WTC11 (cell line): ENCODE results near the gene TMPRSS3. TPM values are rescaled to one million over a fixed set of nuclear protein-coding genes. Genes with fewer than 3 reads are reported as not detected.

ENCODE experiments used
- ATAC-seq: fragments of 200-7000 bp; cut with Tn5 transposase; 2 replicates; pipeline ENCODE4 v1.10.0; 2021; ENCODE audit warnings: mild to moderate bottlenecking, moderate library complexity
- CTCF ChIA-PET: fragments of 300-600 bp; sonication (Branson Sonifier 250); formaldehyde crosslinking; loops from one replicate; lab custom pipeline; 2021; ENCODE audit warnings: antibody characterized with exemption; lab: Charles Lee
- POLR2A ChIA-PET: fragments of 350-600 bp; sonication (Branson Sonifier 250); formaldehyde crosslinking; loops from one replicate; lab custom pipeline; 2021; ENCODE audit warnings: antibody characterized with exemption; lab: Charles Lee
- DNase-seq: peaks from one replicate; pipeline ENCODE4 v3.0.0; 2021; ENCODE audit warnings: low spot score
- H3K27ac Mint-ChIP-seq: 2 replicates; pipeline ENCODE4 v1.8.0; 2021; ENCODE audit warnings: mixed read lengths
- H3K27me3 Mint-ChIP-seq: 2 replicates; pipeline ENCODE4 v1.8.0; 2021; ENCODE audit warnings: low read depth, mild to moderate bottlenecking, moderate library complexity, mixed read lengths
- H3K36me3 Mint-ChIP-seq: 2 replicates; pipeline ENCODE4 v1.8.0; 2021; ENCODE audit warnings: mixed read lengths
- H3K4me1 Mint-ChIP-seq: 2 replicates; pipeline ENCODE4 v1.8.0; 2022; ENCODE audit warnings: mixed read lengths
- H3K4me3 Mint-ChIP-seq: 2 replicates; pipeline ENCODE4 v1.8.0; 2021; ENCODE audit warnings: mild to moderate bottlenecking, moderate library complexity, mixed read lengths
- H3K9me3 Mint-ChIP-seq: 2 replicates; pipeline ENCODE4 v1.8.0; 2021; ENCODE audit warnings: mixed read lengths
- CREB1 ChIP-seq: sonication (generic); formaldehyde crosslinking; IDR thresholded peaks from 2 replicates; pipeline ENCODE4 v1.8.0; 2023; ENCODE audit warnings: mild to moderate bottlenecking, missing genetic modification reagents
- CREM ChIP-seq: sonication (generic); formaldehyde crosslinking; IDR thresholded peaks from 2 replicates; pipeline ENCODE4 v1.8.1; 2022; ENCODE audit warnings: mild to moderate bottlenecking, missing genetic modification reagents, moderate library complexity
- NFE2L1 ChIP-seq: sonication (generic); formaldehyde crosslinking; IDR thresholded peaks from 2 replicates; pipeline ENCODE4 v1.8.1; 2023; ENCODE audit warnings: missing genetic modification reagents
- NFYB ChIP-seq: sonication (generic); formaldehyde crosslinking; conservative IDR thresholded peaks from 2 replicates; pipeline ENCODE4 v1.8.0; 2022; ENCODE audit warnings: low read depth, missing genetic modification reagents
- NR1H2 ChIP-seq: sonication (generic); formaldehyde crosslinking; IDR thresholded peaks from 2 replicates; pipeline ENCODE4 v1.9.0; 2021; ENCODE audit warnings: mild to moderate bottlenecking, moderate library complexity, missing genetic modification reagents
- TCF7 ChIP-seq: sonication (generic); formaldehyde crosslinking; IDR thresholded peaks from 2 replicates; pipeline ENCODE4 v1.8.0; 2022; ENCODE audit warnings: mild to moderate bottlenecking, low read depth, missing genetic modification reagents, moderate library complexity
- ZNF219 ChIP-seq: sonication (generic); formaldehyde crosslinking; IDR thresholded peaks from 2 replicates; pipeline ENCODE4 v1.8.0; 2023; ENCODE audit warnings: missing genetic modification reagents, mild to moderate bottlenecking, borderline replicate concordance
- ZNF423 ChIP-seq: fragments of 250-450 bp; sonication (Bioruptor Pico); IDR thresholded peaks from 2 replicates; pipeline ENCODE4 v2.1.2; 2022; ENCODE audit warnings: mild to moderate bottlenecking, moderate library complexity
- total RNA-seq: library from RNA; stranded (reverse); gene quantifications from 3 replicates; pipeline ENCODE4 v1.2.3, GENCODE V29; 2021
- TF ChIP-seq, protein P1 (sequence below): sonication (generic); formaldehyde crosslinking; IDR thresholded peaks from 2 replicates; pipeline ENCODE4 v1.8.1; 2023; ENCODE audit warnings: mild to moderate bottlenecking, missing genetic modification reagents, moderate library complexity
- TF ChIP-seq, protein P2 (sequence below): fragments of 250-450 bp; sonication (Bioruptor Pico); IDR thresholded peaks from 2 replicates; pipeline ENCODE4 v1.8.0; 2021; ENCODE audit warnings: mild to moderate bottlenecking
- TF ChIP-seq, protein P3 (sequence below): sonication (generic); formaldehyde crosslinking; IDR thresholded peaks from 2 replicates; pipeline ENCODE4 v1.8.1; 2023; ENCODE audit warnings: mild to moderate bottlenecking, missing genetic modification reagents
- TF ChIP-seq, protein P4 (sequence below): sonication (generic); formaldehyde crosslinking; IDR thresholded peaks from 2 replicates; pipeline ENCODE4 v1.8.0; 2022; ENCODE audit warnings: mild to moderate bottlenecking, missing genetic modification reagents
- TF ChIP-seq, protein P5 (sequence below): sonication (generic); formaldehyde crosslinking; conservative IDR thresholded peaks from 2 replicates; pipeline ENCODE4 v1.8.1; 2022; ENCODE audit warnings: mild to moderate bottlenecking, missing genetic modification reagents
- TF ChIP-seq, protein P6 (sequence below): sonication (generic); formaldehyde crosslinking; IDR thresholded peaks from 2 replicates; pipeline ENCODE4 v1.8.0; 2022; ENCODE audit warnings: mild to moderate bottlenecking, missing genetic modification reagents
- TF ChIP-seq, protein P7 (sequence below): sonication (generic); formaldehyde crosslinking; IDR thresholded peaks from 2 replicates; pipeline ENCODE4 v1.8.1; 2023; ENCODE audit warnings: mild to moderate bottlenecking, missing genetic modification reagents
- TF ChIP-seq, protein P8 (sequence below): fragments of 250-450 bp; sonication (Bioruptor Pico); conservative IDR thresholded peaks from 2 replicates; pipeline ENCODE4 v1.9.0; 2021; ENCODE audit warnings: mild to moderate bottlenecking
- TF ChIP-seq, protein P9 (sequence below): sonication (generic); formaldehyde crosslinking; IDR thresholded peaks from 2 replicates; pipeline ENCODE4 v1.8.0; 2022; ENCODE audit warnings: mild to moderate bottlenecking, missing genetic modification reagents

TMPRSS3 gene
- total RNA-seq, 1 experiment from 2014 or later, result 0.39 TPM

DNA sequence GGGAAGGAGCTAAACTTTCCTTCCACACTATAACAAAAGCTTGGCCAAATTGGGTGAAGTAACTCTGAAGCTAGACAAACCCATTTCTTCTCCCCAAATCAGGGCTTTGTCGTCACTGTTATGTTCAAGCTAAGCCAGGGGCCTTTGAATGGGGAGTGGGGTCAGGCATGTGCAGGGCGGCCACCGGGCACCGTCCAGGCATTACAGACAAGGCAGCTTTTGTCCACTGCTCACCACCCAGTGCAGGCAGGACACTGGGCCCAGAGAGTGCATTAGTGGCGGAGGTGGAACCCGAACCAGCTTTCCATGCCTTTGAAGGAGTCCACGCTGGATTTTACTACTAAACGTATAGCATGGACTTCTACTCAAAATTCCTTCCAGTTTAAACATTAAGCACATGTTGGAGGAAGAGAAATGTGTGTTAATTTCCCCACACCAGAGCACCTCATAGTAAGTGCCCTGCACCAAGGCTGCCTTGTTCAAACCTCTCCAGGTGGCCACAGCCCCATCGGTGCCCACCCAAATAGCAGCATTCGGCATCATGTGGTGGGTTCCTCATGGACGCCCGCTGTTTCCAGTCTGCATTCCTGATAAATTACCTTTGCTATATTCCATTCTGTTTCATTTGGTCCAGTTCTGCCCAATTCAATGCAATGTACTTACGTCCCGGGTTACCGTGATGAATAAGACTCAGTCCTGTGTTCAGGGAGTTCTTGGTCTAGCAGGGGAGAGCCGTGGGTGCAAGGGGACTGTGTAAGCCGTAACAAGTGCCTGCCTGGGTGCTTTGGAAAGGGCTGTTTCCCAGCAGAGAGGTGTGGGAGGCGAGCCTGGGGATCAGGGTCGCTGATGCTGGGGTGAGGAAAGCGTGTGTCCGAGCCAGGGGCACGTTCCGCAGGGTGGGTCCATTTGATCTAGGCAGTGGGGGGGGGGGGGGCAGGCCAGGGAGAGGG, 9.5 kb upstream of the TMPRSS3 start (continued):
- TF ChIP-seq, protein P1, sequence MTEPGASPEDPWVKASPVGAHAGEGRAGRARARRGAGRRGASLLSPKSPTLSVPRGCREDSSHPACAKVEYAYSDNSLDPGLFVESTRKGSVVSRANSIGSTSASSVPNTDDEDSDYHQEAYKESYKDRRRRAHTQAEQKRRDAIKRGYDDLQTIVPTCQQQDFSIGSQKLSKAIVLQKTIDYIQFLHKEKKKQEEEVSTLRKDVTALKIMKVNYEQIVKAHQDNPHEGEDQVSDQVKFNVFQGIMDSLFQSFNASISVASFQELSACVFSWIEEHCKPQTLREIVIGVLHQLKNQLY, result no peak
- TF ChIP-seq, protein P2, sequence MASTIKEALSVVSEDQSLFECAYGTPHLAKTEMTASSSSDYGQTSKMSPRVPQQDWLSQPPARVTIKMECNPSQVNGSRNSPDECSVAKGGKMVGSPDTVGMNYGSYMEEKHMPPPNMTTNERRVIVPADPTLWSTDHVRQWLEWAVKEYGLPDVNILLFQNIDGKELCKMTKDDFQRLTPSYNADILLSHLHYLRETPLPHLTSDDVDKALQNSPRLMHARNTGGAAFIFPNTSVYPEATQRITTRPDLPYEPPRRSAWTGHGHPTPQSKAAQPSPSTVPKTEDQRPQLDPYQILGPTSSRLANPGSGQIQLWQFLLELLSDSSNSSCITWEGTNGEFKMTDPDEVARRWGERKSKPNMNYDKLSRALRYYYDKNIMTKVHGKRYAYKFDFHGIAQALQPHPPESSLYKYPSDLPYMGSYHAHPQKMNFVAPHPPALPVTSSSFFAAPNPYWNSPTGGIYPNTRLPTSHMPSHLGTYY (CRISPR knock-in tag), result no peak
- no peak for TF ChIP-seq NR1H2 (CRISPR knock-in tag)

DNA sequence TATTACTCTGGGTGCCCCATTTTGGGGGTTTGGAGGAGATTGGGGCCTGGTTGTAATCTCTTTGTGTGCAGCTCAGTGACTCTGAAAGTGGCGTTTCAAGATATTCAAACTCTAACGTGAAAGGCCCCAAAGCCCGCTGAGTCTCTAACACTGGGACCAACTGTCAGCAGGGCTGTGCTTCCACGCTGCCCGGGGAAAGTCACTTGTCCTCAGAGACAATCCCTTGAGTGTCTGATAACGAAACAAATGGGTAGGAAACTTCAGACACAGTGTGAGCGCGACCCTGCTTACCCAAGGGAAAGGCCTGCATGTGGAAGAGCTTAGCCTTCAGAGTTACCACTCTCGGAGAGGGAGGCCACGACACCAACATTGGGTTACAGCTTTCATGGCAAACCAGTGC, 8.7 kb upstream of the TMPRSS3 start:
- POLR2A ChIA-PET, result no interaction called here
- peaks cover 7% of the 10 kb centered on the region for H3K36me3 Mint-ChIP-seq
- no peak overlapping the region for H3K4me3 Mint-ChIP-seq
- ATAC-seq, result no peak
- no peak overlapping the region for H3K27ac Mint-ChIP-seq
- CTCF ChIA-PET, result interaction anchor here (1.2 to 1.6 kb wide), 2 partner anchors 12 to 95 kb away, joined by 4 to 7 read pairs; no protein-coding TSS in a partner anchor
- H3K9me3 Mint-ChIP-seq, result peaks cover 10% of the 10 kb centered on the region
- 0 out of 2 replicates have a peak, but pooled peaks cover 3% of the 10 kb centered on the region for H3K27me3 Mint-ChIP-seq
- TF ChIP-seq, protein P3, sequence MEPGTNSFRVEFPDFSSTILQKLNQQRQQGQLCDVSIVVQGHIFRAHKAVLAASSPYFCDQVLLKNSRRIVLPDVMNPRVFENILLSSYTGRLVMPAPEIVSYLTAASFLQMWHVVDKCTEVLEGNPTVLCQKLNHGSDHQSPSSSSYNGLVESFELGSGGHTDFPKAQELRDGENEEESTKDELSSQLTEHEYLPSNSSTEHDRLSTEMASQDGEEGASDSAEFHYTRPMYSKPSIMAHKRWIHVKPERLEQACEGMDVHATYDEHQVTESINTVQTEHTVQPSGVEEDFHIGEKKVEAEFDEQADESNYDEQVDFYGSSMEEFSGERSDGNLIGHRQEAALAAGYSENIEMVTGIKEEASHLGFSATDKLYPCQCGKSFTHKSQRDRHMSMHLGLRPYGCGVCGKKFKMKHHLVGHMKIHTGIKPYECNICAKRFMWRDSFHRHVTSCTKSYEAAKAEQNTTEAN (CRISPR knock-in tag), result no peak
- TF ChIP-seq, protein P4, sequence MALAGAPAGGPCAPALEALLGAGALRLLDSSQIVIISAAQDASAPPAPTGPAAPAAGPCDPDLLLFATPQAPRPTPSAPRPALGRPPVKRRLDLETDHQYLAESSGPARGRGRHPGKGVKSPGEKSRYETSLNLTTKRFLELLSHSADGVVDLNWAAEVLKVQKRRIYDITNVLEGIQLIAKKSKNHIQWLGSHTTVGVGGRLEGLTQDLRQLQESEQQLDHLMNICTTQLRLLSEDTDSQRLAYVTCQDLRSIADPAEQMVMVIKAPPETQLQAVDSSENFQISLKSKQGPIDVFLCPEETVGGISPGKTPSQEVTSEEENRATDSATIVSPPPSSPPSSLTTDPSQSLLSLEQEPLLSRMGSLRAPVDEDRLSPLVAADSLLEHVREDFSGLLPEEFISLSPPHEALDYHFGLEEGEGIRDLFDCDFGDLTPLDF (CRISPR knock-in tag), result no peak
- TF ChIP-seq, protein P5, sequence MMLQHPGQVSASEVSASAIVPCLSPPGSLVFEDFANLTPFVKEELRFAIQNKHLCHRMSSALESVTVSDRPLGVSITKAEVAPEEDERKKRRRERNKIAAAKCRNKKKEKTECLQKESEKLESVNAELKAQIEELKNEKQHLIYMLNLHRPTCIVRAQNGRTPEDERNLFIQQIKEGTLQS (CRISPR knock-in tag), result no peak
- TF ChIP-seq, protein P6, sequence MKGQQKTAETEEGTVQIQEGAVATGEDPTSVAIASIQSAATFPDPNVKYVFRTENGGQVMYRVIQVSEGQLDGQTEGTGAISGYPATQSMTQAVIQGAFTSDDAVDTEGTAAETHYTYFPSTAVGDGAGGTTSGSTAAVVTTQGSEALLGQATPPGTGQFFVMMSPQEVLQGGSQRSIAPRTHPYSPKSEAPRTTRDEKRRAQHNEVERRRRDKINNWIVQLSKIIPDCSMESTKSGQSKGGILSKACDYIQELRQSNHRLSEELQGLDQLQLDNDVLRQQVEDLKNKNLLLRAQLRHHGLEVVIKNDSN (CRISPR knock-in tag), result no peak
- TF ChIP-seq CREB1 (CRISPR knock-in tag) (no peak), ZNF219 (no peak), NFYB (CRISPR knock-in tag) (no peak), TCF7 (CRISPR knock-in tag) (no peak), CREM (CRISPR knock-in tag) (no peak), NFE2L1 (CRISPR knock-in tag) (no peak), ZNF423 (CRISPR knock-in tag) (no peak)
- TF ChIP-seq, protein P7, sequence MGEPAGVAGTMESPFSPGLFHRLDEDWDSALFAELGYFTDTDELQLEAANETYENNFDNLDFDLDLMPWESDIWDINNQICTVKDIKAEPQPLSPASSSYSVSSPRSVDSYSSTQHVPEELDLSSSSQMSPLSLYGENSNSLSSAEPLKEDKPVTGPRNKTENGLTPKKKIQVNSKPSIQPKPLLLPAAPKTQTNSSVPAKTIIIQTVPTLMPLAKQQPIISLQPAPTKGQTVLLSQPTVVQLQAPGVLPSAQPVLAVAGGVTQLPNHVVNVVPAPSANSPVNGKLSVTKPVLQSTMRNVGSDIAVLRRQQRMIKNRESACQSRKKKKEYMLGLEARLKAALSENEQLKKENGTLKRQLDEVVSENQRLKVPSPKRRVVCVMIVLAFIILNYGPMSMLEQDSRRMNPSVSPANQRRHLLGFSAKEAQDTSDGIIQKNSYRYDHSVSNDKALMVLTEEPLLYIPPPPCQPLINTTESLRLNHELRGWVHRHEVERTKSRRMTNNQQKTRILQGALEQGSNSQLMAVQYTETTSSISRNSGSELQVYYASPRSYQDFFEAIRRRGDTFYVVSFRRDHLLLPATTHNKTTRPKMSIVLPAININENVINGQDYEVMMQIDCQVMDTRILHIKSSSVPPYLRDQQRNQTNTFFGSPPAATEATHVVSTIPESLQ (CRISPR knock-in tag), result no peak
- TF ChIP-seq, protein P8, sequence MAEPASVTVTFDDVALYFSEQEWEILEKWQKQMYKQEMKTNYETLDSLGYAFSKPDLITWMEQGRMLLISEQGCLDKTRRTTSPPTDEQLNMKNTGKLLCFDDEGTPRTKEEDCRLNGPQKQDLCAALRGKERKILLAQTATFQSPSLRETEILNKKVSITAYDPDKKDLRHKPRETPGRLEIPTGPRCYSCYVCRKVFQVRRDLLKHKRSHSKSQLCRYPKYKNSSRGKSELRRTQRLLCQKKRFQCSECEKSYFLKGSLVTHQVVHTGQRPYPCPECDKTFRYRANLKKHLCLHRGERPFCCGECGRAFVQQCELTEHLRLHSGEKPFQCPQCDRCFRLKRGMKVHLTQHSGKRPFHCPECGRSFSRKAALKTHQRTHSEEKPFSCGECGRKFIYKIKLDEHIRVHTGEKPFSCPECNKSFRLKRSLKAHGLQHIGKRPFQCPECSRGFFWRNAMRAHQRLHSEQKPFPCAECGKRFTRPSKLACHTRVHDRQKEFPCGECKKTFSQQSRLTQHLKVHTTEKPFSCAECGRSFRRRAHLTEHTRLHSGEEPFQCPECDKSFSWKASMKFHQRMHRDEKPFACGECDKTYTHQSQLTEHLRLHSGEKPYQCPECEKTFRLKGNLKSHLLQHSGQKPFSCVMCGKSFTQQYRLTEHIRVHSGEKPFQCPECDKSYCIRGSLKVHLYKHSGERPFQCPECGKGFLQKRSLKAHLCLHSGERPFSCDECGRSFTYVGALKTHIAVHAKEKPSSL (CRISPR knock-in tag), result no peak
- TF ChIP-seq, protein P2 (CRISPR knock-in tag), result no peak
- TF ChIP-seq, protein P9, sequence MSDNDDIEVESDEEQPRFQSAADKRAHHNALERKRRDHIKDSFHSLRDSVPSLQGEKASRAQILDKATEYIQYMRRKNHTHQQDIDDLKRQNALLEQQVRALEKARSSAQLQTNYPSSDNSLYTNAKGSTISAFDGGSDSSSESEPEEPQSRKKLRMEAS, result no peak
- H3K4me1 Mint-ChIP-seq, result no peaks in the 10 kb centered on the region
- no peak for DNase-seq
